ENCODE data around the gene WDR72. TPM values are rescaled to one million over a fixed set of nuclear protein-coding genes. Genes with fewer than 3 reads are reported as not detected.
"Not testable (repeated sequence)": the region's sequence is repeated elsewhere in the genome, so short reads cannot be mapped to it uniquely, and the experiment has no call there.

WDR72 gene
- total RNA-seq, 1 donor from 2014 or later: 11.8 TPM

DNA sequence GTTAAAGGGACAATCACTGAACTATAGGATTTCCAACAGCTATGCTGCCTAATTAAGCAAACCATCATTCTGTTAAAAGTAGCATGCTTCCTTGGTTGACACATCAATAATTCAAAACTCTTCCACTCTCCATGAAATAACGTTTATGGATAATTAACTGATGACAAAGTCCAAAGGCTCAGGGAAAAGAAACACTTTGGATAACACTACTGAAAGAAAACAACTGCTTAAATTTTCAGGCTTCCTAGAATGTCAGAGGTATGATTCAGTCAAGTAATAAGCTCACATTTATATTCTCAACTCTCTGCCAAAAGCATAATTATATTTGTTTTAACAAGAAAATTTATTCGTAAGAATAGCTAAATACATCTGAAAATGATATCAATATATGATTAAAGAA lies 49.6 kb downstream of the WDR72 start:
- DNase-seq (ENCODE audit: low read depth): peak; percentile 56

DNA sequence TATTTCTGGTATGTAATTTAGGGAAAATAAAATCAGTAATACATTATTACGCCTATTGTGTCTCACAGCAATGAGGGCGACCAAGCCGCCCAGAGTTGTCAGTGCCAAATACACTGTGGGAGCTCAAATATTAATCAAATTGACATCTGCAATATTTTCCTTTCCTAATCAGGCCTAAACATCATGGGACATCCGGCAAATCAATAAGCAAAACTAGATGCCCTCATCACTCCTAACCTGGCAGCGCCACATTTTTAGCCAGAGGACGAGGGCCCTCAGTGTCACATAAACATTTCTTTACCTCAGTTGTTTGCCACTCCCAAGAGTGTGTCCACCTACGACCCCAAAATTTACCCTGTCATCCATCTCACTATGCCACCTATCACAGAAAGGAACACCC lies 64.1 kb downstream of the WDR72 start:
- no peak for DNase-seq (ENCODE audit: low read depth)

DNA sequence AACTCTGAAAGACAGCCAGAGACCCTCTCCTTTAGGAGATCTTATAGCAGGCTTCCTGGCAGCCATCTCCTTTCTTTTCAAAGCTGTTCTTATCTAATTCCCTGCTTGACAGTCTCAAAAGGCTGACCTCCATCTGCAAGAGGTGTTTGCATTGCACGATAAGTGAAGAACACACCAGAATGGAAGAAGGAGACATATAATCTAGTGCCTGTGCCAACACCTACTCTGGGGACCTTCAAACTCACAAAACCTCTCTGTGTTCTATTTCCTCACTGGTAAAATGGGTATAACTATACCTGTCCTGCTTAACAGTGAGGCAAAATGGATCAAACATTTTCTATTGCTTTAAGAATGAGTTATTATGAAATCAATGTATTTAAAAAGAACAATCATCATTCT lies 65.0 kb downstream of the WDR72 start:
- DNase-seq (ENCODE audit: low read depth): no peak

DNA sequence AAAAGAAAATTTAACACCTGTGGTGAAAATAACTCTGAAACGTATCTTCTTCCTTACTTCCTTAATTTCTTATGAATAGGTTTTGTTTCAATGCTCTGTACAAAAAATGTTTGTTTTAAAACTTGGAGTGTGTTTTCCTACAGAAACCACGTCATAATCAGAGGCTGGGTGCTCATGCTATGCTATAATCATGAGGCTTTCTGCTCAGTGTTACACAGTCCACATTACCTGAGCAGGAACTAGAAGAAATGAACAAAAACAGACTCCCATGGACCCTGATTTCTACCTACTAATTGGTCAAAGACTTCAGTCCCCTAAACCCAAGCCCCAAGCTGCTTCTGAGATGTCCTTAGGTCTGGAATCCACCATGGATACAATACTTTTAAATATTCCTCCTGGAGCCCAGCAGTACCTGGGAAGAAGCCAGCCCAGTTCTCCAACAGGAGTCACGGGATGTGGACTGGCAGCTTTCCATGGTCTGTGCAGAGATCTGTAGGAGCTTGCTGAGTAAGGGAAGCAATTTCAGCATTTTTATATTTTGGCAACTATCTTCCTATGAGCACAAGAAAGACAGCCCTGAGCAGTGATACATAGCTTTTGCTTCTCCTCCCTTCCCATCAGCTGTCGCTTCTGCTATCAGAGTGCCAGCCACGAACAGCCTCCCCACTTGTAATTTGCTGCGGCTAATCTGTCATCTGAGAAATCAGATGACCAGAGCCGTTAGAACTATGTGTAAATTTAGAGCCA lies 65.6 kb downstream of the WDR72 start:
- peak; percentile 48 for DNase-seq (ENCODE audit: low read depth)

DNA sequence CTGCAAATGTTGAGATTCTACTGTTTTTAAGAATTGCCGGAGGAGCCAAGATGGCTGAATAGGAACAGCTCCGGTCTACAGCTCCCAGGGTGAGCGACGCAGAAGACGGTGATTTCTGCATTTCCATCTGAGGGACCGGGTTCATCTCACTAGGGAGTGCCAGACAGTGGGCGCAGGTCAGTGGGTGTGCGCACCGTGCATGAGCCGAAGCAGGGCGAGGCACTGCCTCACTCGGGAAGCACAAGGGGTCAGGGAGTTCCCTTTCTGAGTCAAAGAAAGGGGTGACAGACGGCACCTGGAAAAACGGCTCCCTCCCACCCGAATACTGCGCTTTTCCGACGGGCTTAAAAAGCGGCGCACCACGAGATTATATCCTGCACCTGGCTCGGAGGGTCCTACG lies 75.3 kb downstream of the WDR72 start:
- not testable (repeated sequence) for DNase-seq (ENCODE audit: low read depth)

DNA sequence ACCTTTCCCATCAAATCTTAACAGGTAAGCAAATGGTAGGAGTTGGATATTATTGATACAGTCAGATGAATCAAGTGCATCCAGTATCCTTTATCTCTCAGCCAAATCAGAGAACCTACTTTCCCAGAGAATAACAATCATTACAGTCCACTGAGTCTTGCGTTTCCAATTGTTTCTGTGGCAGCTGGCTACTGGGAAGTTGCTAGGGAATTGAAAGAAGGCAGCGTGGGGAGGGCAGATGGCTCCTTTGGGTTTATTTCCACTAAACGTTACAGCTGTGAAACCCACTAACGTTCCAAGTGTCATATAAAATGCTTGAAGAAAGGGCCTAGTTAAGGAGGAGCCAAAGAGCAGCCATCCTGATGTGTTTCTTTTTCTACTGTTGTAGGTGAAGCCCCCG lies 78.4 kb downstream of the WDR72 start:
- no peak for DNase-seq (ENCODE audit: low read depth)

DNA sequence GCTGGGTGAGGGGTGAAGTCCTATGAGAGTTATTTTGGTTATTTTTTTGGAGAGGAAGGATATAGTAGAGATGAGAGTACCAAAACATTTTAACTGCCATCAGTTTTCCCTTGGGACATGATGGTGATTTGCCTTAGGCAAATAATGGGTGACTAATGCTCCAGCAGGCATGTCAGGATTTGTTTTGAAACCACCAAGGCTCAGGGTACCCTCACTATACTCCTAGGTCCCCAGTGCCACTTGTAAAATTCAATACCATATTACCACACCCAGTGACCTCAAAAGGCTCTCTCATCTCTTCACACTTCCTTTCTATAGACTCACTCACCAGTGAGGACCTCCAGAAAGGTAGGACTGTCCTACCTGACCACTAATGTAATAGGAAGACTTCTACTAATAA lies 83.6 kb downstream of the WDR72 start:
- DNase-seq (ENCODE audit: low read depth): peak; percentile 43

DNA sequence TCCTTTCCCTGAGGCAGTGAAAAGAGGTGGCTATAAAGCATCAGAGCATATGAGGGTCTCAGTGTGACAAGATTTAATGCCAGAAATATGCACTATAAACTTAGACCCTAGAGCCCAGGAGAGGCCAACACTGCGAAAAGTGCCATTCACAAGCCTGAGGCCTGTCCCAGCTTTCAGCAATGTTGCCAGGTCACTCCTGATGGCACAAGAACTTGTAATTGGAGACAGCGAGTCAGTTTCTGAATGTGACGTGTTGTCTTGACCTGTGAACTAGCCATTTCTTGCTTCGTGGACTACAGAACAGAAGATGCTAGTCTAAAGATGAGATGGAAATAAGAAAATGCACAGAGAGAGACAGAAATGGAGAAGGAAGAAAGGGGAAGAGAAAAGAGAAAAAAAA lies 87.9 kb downstream of the WDR72 start:
- DNase-seq (ENCODE audit: low read depth): no peak

DNA sequence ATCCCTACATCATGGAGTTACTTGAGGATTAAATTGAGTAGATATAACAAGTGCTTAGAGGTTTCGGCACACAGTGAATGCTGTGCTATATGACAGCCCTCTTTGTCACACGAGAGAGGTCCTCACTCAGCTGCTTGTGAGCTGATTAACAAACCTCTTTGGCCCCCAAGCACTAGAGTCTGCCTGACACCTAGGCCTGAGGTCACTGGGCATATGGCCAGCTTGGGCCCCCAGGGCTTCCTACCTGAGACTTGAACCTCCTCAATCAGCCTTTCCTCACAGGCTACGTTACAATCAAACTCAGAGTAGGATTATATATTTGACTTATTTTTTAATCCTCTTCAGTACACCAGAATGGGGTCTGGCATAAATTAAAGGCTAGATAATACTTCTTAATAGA lies 88.8 kb downstream of the WDR72 start:
- DNase-seq (ENCODE audit: low read depth): no peak

DNA sequence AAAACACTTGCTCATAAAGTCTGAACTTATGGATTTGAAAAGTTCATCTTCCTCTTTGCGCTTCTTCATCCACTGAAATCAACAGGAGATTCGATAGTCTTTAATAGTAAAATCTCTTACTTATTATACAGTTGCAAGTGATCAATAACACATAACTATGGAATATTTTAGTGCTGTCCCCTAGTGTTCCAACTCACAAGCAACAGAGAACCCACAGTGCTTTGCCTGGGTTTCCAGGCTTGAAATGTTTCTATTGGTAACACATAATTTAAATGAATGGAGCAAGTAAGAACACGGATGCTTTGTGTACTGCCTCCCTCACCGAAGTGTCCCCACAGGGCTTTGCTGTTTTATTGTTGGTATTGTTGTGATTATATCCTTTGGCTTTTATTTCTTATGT lies 93.5 kb downstream of the WDR72 start:
- no peak for DNase-seq (ENCODE audit: low read depth)

DNA sequence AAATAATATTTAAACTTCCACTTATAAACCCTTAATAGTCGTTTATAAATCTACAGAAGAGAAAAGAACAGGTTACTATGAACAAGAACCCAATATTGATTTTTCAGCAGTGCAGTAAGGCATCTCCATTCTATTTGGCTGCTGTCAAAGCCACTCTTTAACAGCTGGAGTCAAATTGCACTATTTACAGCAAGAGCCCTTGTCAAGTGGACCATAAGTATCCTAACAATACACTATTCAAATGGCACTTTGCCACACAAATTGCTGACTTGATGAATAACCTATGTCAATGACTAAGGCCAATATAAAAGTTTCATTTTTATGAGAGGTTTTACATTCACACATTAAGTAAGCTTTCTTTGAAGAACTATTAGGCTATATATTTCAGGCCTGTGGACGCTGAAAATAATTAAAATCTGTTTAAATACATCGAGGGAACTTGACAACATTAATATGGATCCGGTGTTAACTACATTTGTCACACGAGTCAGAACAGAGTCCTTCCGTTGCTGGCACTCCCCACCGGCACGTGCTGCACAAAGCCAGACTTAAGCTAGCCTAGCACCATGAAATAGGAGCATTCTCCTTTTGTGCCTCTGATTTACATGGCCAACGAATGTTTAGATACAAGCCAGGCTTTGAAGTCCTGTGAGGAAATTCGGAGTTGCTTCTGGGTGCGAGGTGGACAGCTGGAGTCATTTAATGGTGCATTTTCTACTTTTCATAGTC lies 100.5 kb downstream of the WDR72 start:
- DNase-seq (ENCODE audit: low read depth): peak; percentile 28

DNA sequence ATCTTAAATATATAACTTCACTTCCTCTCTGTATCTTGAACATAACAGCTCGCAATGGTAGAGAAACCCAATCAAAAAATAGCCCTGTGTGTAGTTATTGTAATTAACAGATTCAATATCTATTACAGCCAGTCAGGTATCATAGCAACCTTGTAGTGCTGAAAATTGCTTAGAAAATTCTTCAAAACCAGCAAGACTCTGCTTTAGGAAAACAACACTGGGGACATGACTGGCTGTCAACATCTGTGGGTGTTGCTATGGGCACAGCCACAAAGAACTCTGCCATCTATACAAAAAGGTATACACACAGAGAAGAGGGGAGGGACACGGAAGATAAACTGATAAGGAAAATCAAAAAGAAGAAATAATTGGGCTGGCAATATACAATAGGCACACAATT lies 101.2 kb downstream of the WDR72 start:
- DNase-seq (ENCODE audit: low read depth): no peak

DNA sequence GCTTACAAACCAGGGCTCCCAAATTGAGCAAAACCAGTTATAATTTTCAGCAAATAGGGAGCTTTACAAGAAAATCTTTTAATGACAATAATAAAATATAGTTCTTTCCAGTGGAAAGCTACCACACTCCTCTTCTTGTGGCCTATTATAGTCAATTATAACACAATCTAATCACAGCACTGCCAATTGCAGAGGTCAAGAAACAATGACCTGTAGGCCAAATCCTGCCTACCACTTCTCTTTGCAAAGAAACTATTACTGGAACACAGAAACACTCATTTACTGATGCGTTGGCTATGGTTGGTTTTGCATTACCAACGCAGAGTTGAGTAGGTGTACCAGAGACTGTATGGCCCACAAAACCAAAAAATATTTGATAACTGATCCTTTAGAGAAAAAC lies 110.5 kb downstream of the WDR72 start:
- no peak for DNase-seq (ENCODE audit: low read depth)

DNA sequence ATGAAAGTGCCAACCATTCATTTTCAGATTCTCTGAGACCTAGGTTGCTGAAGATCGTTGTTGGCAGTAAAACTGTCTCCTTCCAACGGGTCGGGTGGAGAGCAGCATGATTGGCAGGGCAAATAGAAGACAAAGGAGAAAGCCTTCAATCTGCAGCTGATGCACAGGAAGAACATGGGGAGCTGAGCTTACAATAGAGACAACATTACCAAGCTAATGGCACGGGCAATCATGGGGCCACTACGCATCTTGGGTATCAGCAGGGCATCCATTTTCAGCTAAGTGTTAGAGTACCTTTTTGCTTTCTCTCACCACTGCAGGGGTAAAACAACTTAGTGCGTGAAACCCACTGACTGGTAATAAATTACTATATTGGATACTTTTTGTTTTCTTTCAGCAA lies 114.8 kb downstream of the WDR72 start:
- no peak for DNase-seq (ENCODE audit: low read depth)

DNA sequence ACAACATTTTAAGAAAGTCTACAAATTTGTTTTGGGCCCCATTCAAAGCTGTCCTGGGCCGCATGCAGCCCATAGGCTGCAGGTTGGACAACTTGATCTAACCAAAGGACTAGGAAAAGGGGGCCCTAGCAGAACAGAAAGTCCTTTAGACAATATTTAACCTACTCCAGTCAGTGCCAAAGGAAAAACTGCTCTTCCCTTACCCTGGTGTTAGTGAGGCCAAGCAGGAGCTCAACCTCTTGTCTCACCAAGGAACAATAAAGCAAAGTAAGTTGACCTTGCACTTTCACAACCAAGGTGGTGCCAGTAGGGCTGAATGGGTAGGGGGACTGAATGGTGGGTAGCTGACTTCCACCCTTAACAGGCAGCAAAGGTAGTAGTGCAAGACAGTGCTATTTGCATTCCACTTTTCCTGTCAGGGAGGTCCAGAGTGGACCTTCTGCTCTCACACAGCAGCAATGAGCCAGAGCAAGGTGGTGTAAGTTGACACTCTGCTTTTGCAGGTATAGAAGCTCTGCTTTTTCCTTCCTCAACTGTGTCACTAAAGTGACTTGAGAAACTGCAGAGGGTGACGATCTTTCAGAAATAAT lies 124.9 kb downstream of the WDR72 start:
- peak; percentile 23 for DNase-seq (ENCODE audit: low read depth)

DNA sequence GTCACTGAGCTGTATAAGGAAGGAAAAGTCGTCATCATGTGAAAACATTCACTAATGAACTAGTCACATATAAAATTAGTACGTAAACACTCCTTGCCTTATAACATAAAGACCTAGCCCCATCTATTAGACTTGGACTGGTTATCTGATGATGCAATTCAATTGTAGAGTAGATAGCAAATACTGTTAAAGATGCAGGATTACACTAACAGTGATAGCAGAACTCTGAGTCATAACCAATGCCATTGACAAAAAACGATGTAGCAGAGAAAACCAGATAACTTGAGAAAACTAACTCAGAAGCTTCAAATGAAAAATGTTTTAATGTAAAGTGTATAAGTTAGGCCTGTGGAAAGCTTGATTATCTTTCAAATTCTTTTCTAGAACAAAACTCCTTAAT lies 132.2 kb downstream of the WDR72 start:
- DNase-seq (ENCODE audit: low read depth): no peak

DNA sequence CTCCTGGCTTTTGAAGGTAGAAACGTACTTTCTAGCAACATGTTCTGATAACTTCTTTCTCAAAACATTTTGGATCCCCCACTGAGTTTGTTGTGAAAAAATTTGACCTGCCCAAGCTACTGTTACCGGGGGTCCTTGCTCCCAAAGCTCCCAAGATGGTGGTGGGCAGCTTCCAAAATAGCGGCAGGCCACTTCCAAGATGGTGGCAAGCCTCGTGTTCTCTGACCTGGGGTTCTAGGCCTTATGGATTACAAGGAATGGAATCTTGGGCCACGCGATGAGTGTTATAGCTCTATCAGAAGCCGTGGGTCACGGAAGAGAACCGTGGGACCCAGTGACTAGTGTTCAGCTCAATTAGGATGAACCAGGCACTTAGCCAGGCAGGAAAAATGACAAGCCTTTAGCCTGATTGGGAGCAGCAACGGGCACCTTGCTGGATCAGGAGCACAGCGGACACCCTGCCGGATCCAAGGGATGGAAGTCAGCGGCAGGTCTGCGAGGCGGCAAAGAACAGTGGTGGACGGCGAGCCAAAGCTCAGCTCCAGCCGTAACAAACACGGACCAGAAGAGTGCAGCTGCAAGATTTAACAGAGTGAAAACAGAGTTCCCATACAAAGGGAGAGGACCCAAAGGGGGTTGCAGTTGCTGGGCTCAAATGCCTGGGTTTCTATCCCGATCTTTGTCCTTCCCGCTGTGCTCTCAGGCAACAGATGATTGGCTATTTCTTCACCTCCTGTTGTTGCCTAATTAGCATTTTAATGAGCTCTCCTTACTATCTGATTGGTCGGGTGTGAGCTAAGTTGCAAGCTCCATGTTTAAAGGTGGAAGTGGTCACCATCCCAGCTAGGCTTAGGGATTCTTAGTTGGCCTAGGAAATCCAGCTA lies 133.3 kb downstream of the WDR72 start:
- no peak for DNase-seq (ENCODE audit: low read depth)

DNA sequence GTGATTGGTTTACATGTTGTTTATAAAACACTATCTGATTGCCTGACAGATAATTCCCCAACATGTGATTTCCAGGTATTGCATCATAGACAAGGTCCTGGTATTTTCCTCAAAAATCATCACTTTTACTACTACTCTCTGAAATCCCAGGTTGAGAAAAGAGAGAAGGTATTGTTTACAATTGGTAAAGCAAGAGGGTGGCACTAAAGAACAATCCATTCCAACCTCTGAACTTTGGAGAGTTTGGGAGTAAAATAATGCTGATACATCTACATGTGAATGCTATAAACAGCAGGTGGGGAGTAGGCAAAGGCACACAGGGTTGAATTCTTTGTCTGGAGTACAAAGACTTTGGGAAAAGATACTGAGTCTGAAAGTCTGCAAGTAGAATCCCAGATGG lies 134.2 kb downstream of the WDR72 start:
- DNase-seq (ENCODE audit: low read depth): no peak

DNA sequence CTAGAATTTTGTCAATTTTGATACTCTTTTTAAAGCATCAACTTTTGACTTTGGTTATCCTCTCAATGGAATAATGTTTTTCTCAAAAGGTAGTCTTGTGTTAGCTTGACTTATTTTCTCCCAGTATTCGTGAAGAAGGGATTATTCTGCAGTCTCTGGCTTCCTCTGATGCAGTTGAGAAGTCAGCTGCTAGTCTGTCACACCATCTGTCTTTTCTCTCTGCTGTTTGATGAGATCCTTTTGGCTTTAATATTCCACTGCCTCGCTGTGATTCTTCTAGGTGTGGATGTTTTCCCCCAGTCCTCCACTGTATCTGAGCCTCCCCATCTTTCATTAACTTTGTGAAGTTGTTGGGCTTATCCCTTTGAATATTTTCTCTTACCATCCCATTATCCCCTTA lies 141.0 kb downstream of the WDR72 start:
- DNase-seq (ENCODE audit: low read depth): no peak

DNA sequence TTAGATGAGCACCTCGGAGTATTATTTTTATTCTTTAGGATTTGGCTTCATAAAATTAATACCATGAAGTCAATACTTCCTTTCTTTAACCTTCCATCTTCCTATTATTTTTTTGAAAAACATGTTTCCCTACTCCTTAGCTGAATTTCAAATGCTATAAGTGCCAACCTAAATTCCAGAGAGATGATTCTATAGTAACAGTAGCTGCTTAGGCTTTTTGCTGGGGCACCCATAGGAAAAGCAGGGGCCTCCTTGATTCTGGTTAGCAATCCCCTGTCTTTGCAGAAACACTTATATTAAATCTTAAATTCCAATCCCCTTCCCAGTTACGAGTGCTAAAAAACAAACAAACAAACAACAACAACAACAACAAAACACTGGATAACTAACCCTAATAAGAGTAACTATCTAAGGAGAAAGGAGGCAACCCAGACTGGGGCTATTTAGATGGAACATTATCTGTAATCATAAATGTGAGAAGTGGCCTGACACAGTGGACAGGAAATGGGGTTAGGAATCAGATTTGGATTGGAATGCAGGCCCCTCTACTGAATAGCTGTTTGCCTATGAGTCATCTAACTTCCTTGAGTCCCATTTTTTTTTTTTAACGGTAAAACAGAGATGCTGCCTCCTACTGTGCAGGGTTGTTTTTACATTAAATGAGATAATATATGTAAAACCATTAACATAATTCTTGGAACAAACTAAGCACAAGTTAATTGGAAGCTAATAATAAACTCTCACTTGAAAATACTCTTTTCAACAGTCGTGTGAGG lies 148.1 kb downstream of the WDR72 start:
- DNase-seq (ENCODE audit: low read depth): peak; percentile 54

DNA sequence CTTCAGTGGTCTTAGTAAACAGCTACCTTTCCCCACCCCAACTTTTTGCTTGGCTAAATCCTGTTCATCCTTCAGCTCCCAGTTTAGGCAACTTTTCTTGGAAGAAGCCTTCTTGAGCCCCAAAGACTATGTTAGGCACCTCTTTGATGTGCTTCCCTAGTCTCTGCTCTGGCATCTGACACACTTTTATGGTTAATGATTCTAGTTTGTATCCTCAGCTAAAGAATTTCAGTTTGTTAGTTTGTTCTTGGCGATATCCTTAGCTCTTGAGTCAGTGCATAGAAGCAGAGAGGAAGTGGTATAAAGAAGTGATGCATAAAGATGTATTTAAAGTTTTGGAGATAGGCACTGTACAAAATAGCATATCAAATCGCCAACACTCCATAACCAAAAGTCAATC lies 168.4 kb downstream of the WDR72 start:
- DNase-seq (ENCODE audit: low read depth): peak; percentile 86
